Measurements from ENCODE around the gene CRYAA. TPM values are rescaled to one million over a fixed set of nuclear protein-coding genes. Genes with fewer than 3 reads are reported as not detected.
"Not testable (repeated sequence)": the region's sequence is repeated elsewhere in the genome, so short reads cannot be mapped to it uniquely, and the experiment has no call there.

CRYAA gene
- total and polyA plus RNA-seq, 11 donors: not detected

GRCh38 chr21:43177043-43177906 is 8.5 kb downstream of the CRYAA start:
- H3K9me3 ChIP-seq; H3K27ac ChIP-seq; DNase-seq; H3K36me3 ChIP-seq; H3K4me1 ChIP-seq; H3K27me3 ChIP-seq; H3K4me3 ChIP-seq; intact Hi-C loops (cut with DNase I): not testable (repeated sequence)
- peak; percentile 82 to 91 (median 86) for ATAC-seq
- WGBS, 4 donors: no CpG with 5 or more reads among the region's 20 CpGs

GRCh38 chr21:43178175-43178826 is 9.5 kb downstream of the CRYAA start:
- peak in 3 of 4 donors; percentile 3 to 15 (median 13) for ATAC-seq
- H3K4me3 ChIP-seq; H3K27me3 ChIP-seq; H3K4me1 ChIP-seq; H3K9me3 ChIP-seq; H3K36me3 ChIP-seq; DNase-seq; intact Hi-C loops (cut with DNase I); H3K27ac ChIP-seq: not testable (repeated sequence)
- no CpG with 5 or more reads among the region's 22 CpGs for WGBS, 4 donors

- intact Hi-C loops (cut with DNase I); H3K4me3 ChIP-seq; H3K27me3 ChIP-seq; ATAC-seq; DNase-seq; H3K27ac ChIP-seq; H3K4me1 ChIP-seq; H3K36me3 ChIP-seq; H3K9me3 ChIP-seq: not testable (repeated sequence)
- WGBS, 4 donors: no CpG with 5 or more reads among the region's 15 CpGs
These were observed 12.2 kb downstream of the CRYAA start for GRCh38 chr21:43181033-43181432.

- H3K36me3 ChIP-seq; H3K4me3 ChIP-seq; H3K27me3 ChIP-seq; H3K27ac ChIP-seq; H3K9me3 ChIP-seq; intact Hi-C loops (cut with DNase I); ATAC-seq; DNase-seq: not testable (repeated sequence)
- WGBS, 4 donors: 71% methylated on average over 1 of the region's 7 CpGs; no CpG with 5 or more reads in 3 of the 4 donors
- peaks cover 0 to 11% (median 0%) of the 10 kb centered on the region in 12 donors for H3K4me1 ChIP-seq
These were observed 18.5 kb downstream of the CRYAA start for GRCh38 chr21:43187268-43187667.

GRCh38 chr21:43187715-43188114 is 18.9 kb downstream of the CRYAA start:
- Histone ChIP-seq H3K9me3 (no peaks in the 10 kb centered on the region), H3K4me3 (no peak overlapping the region), H3K27ac (no peak overlapping the region), H3K27me3 (no peaks in the 10 kb centered on the region), H3K36me3 (no peaks in the 10 kb centered on the region), H3K4me1 (peaks cover 0 to 11% (median 0%) of the 10 kb centered on the region in 12 donors)
- intact Hi-C loops (cut with DNase I): no loop called here
- DNase-seq: no peak
- TF ChIP-seq CTCF (IDR thresholded peaks at IDR 0.05): no peak
- no peak for TF ChIP-seq POLR2A (IDR thresholded peaks at IDR 0.05)
- 92 to 95% (median 95%) methylated on average over 4 of the region's 4 CpGs for WGBS, 4 donors
- ATAC-seq: peak in 1 of 4 donors; percentile 27

GRCh38 chr21:43188181-43188580 is 19.4 kb downstream of the CRYAA start:
- no peak overlapping the region for H3K27ac ChIP-seq
- no peaks in the 10 kb centered on the region for H3K9me3 ChIP-seq
- 95 to 96% (median 95%) methylated on average over 8 of the region's 8 CpGs for WGBS, 4 donors
- intact Hi-C loops (cut with DNase I): no loop called here
- no peaks in the 10 kb centered on the region for H3K27me3 ChIP-seq
- no peak for ATAC-seq
- peak in 1 of 5 donors; percentile 4 for DNase-seq
- no peak overlapping the region for H3K4me3 ChIP-seq
- TF ChIP-seq CTCF (IDR thresholded peaks at IDR 0.05) (no peak), POLR2A (IDR thresholded peaks at IDR 0.05) (no peak)
- H3K36me3 ChIP-seq: no peaks in the 10 kb centered on the region
- H3K4me1 ChIP-seq: peaks cover 0 to 11% (median 0%) of the 10 kb centered on the region in 12 donors

Data from heart left ventricle (tissue), 16 donors.